ENCODE results near the gene NDP.

DNA sequence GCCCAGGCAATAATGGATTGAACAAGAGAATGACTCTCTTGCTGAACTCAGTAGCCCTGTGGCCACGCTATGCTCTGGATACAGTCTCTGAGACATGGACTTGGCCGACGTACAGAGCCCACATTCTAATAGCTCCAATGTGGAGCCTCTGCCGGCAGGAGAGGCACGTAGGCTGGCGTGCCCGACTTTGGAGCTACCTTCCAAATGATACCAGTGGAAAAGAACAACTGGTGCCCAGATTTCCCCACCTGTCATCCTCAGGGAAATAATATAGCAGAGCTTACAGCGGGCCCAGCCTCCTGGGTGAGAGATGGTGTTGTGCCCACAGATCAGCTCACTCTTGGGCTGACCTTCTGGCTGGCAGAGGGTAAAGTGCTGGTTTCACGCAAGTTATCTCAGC lies 10.6 kb downstream of the NDP start:
- TF ChIP-seq POLR2A (IDR thresholded peaks at IDR 0.05), result no peak
- TF ChIP-seq, protein P1, sequence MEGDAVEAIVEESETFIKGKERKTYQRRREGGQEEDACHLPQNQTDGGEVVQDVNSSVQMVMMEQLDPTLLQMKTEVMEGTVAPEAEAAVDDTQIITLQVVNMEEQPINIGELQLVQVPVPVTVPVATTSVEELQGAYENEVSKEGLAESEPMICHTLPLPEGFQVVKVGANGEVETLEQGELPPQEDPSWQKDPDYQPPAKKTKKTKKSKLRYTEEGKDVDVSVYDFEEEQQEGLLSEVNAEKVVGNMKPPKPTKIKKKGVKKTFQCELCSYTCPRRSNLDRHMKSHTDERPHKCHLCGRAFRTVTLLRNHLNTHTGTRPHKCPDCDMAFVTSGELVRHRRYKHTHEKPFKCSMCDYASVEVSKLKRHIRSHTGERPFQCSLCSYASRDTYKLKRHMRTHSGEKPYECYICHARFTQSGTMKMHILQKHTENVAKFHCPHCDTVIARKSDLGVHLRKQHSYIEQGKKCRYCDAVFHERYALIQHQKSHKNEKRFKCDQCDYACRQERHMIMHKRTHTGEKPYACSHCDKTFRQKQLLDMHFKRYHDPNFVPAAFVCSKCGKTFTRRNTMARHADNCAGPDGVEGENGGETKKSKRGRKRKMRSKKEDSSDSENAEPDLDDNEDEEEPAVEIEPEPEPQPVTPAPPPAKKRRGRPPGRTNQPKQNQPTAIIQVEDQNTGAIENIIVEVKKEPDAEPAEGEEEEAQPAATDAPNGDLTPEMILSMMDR (IDR thresholded peaks at IDR 0.05), result no peak

Data from ovary (tissue), 3 donors.